K562 (cell line): ENCODE data around the gene TMEM225B. TPM values are rescaled to one million over a fixed set of nuclear protein-coding genes. Genes with fewer than 3 reads are reported as not detected.

Source experiments
- BCLAF1 ChIP-seq, 2 experiments: fragments of 450-650 bp in 1 of 2; IDR thresholded peaks; 2 replicates each; pipeline ENCODE4 v1.6.1; 2011 to 2017; ENCODE audit warnings: low read depth in 2 of 2, antibody characterized with exemption in 1 of 2, borderline replicate concordance in 1 of 2, low read length in 1 of 2, mild to moderate bottlenecking in 1 of 2, mixed read lengths in 1 of 2; ENCODE audit not compliant: control insufficient read depth in 1 of 2
- C11orf30 ChIP-seq: fragments of 450-650 bp; IDR thresholded peaks from 2 replicates; pipeline ENCODE4 v1.6.1; 2016; ENCODE audit warnings: low read depth, mild to moderate bottlenecking
- CBFA2T3 ChIP-seq: fragments of 450-650 bp; IDR thresholded peaks from 2 replicates; pipeline ENCODE4 v1.6.1; 2017
- CHD2 ChIP-seq: IDR thresholded peaks from 2 replicates; pipeline ENCODE4 v1.6.1; 2011; ENCODE audit warnings: low read depth, low read length
- DIDO1 ChIP-seq: fragments of 450-650 bp; IDR thresholded peaks from 2 replicates; pipeline ENCODE4 v1.6.1; 2016; ENCODE audit warnings: low read depth, missing biosample characterization, missing genetic modification characterization
- HNRNPLL ChIP-seq: fragments of 200-400 bp; formaldehyde crosslinking; IDR thresholded peaks from 2 replicates; pipeline ENCODE4 v1.6.1; 2017; ENCODE audit warnings: low read length, low read depth, mild to moderate bottlenecking; ENCODE audit not compliant: poor library complexity, severe bottlenecking
- HOXB6 ChIP-seq: fragments of 250-450 bp; sonication (Bioruptor Pico); IDR thresholded peaks from 2 replicates; pipeline ENCODE4 v1.5.1; 2022; ENCODE audit warnings: mild to moderate bottlenecking, borderline replicate concordance
- NCOA6 ChIP-seq: fragments of 450-650 bp; IDR thresholded peaks from 2 replicates; pipeline ENCODE4 v1.6.1; 2017; ENCODE audit warnings: mild to moderate bottlenecking
- OTX1 ChIP-seq: fragments of 450-650 bp; formaldehyde crosslinking; IDR thresholded peaks from 2 replicates; pipeline ENCODE4 v1.4.0; 2022; ENCODE audit warnings: mild to moderate bottlenecking
- PHB ChIP-seq: fragments of 250-450 bp; sonication (Bioruptor Pico); IDR thresholded peaks from 2 replicates; pipeline ENCODE4 v1.5.0; 2021
- POLR2A ChIP-seq: fragments of 450-650 bp; conservative IDR thresholded peaks from 2 replicates; pipeline ENCODE4 v1.6.1; 2016
- SMARCA4 ChIP-seq: fragments of 450-650 bp; IDR thresholded peaks from 2 replicates; pipeline ENCODE4 v1.6.1; 2016
- SMARCB1 ChIP-seq: IDR thresholded peaks from 2 replicates; pipeline ENCODE4 v1.6.1; 2011; ENCODE audit warnings: improper control_type of control experiment, low read depth; ENCODE audit not compliant: insufficient read length
- SP2 ChIP-seq: IDR thresholded peaks from 2 replicates; pipeline ENCODE4 v1.6.1; 2011; ENCODE audit warnings: mild to moderate bottlenecking, low read depth, low read length, moderate library complexity; ENCODE audit not compliant: poor library complexity, severe bottlenecking; ENCODE audit errors: extremely low read depth
- TAF9B ChIP-seq: fragments of 450-650 bp; IDR thresholded peaks from 2 replicates; pipeline ENCODE4 v1.6.1; 2018; ENCODE audit warnings: mild to moderate bottlenecking; ENCODE audit not compliant: partially characterized antibody
- TARDBP ChIP-seq: fragments of 450-650 bp; IDR thresholded peaks from 2 replicates; pipeline ENCODE4 v1.6.1; 2016
- TCF7 ChIP-seq: sonication (generic); IDR thresholded peaks from 2 replicates; pipeline ENCODE4 v1.6.1; 2016; ENCODE audit warnings: antibody characterized with exemption, borderline replicate concordance
- ZBED1 ChIP-seq: IDR thresholded peaks from 2 replicates; pipeline ENCODE4 v1.6.1; 2014
- ZBTB11 ChIP-seq, 3 experiments: fragments of 200-800 bp in 1 of 3; fragments of 250-450 bp in 1 of 3; fragments of 450-650 bp in 1 of 3; sonication (Bioruptor Pico) in 1 of 3; sonication (Bioruptor generic) in 1 of 3; formaldehyde crosslinking in 1 of 3; IDR thresholded peaks; 2 replicates each; pipeline versions ENCODE4 v1.6.1 to v1.8.0; 2016 to 2022; ENCODE audit warnings: mild to moderate bottlenecking in 2 of 3, missing genetic modification characterization in 2 of 3, missing compliant biosample characterization in 1 of 3, moderate library complexity in 1 of 3
- ZKSCAN1 ChIP-seq: fragments of 150-350 bp; IDR thresholded peaks from 2 replicates; pipeline ENCODE4 v1.6.1; 2016; ENCODE audit warnings: low read depth, low read length
- ZNF12 ChIP-seq: sonication (generic); formaldehyde crosslinking; IDR thresholded peaks from 2 replicates; pipeline ENCODE4 v1.4.0; 2020; ENCODE audit warnings: mild to moderate bottlenecking, missing genetic modification reagents
- ZNF764 ChIP-seq: fragments of 250-450 bp; sonication (Bioruptor Pico); IDR thresholded peaks from 2 replicates; pipeline ENCODE4 v1.4.0; 2020; ENCODE audit warnings: low read depth, mild to moderate bottlenecking, moderate library complexity
- ZZZ3 ChIP-seq: fragments of 450-650 bp; IDR thresholded peaks from 2 replicates; pipeline ENCODE4 v1.6.1; 2016; ENCODE audit warnings: antibody characterized with exemption, mild to moderate bottlenecking, moderate library complexity
- polyA plus RNA-seq, 8 experiments: library from polyadenylated mRNA; depleted of rRNA in 4 of 8; stranded (reverse) in 5 of 8; unstranded in 3 of 8; fragments of >200 nt; fragmentation: Nextera tagmentation in 2 of 8; fragmentation: Illumina TruSeq in 1 of 8; extraction: Ambion mirVana in 2 of 8; extraction: Trizol in 1 of 8; gene quantifications; 2 replicates each; pipeline versions ENCODE4 v1.2.1 to v1.2.3, GENCODE V29; 2011 to 2014; ENCODE audit warnings: inconsistent platforms in 1 of 8, missing spikeins in 1 of 8
- total RNA-seq, 7 experiments: library from RNA; depleted of rRNA in 6 of 7; stranded (reverse); fragments of >200 nt in 6 of 7; fragmentation: Illumina TruSeq in 2 of 7; extraction: Trizol in 2 of 7; gene quantifications; 2 replicates each; pipeline versions ENCODE4 v1.2.1 to v1.2.3, GENCODE V29; 2011 to 2021; ENCODE audit warnings: low replicate concordance in 1 of 7

Gene TMEM225B
- total and polyA plus RNA-seq, 9 of the 15 experiments (the other 6 are each of a cell fraction or from before 2014, with no cell fraction given): 0.08 to 0.73 (median 0.56) TPM

DNA sequence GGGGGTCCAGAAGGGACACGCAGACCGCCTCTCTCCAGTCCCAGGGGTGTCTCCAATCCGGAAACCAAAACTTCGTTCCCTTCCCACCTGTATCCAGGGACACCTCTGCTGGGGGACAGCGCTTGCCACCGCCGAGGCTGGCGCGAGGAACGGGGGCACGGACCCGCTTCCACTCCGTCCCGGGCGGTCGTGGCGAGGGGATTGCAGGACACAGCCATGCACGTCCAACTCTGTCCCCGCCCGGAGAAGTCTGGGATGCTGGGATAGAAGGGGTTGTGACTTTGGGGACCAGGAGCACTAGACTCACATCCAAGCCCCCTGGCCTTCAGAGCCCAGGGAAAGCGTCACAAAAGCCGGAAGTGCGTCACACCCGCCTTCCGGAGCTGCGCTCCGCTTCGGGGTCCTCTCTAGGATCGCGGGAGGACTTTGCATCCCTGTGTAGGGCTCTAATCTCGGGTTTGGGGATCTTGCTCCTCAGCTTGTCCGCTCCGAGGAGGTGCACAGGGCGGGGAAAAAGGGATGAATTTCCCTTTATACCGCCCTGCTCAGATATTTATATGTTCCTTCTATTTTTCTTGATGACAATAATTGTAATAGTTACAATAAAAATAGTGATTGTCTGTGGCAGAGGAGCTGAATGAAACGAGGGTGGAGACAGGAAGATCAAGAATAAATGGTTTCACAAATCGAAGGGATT lies 46.2 kb upstream of the TMEM225B start, which contains the start of gene FAM200A (continued):
- no peak for TF ChIP-seq HOXB6 (CRISPR knock-in tag)
- peak; percentile 22; the same call in 1 of the 2 replicates for TF ChIP-seq CHD2
- peak; percentile 46; the same call in 1 of the 2 replicates for TF ChIP-seq TCF7
- TF ChIP-seq HNRNPLL: peak; percentile 33
- no peak for TF ChIP-seq ZNF764
- TF ChIP-seq OTX1 (CRISPR knock-in tag): 0 out of 2 replicates have a peak, but pooled peaks have one; percentile 68
- peak in 1 of 2 experiments; percentile 92; a peak in 2 of 4 replicates for TF ChIP-seq BCLAF1 (IDR thresholded peaks at IDR 0.05; ENCODE audit: borderline replicate concordance in 1 of 2, control insufficient read depth in 1 of 2, low read depth in 2 of 2, low read length in 1 of 2)
- 0 out of 2 replicates have a peak, but pooled peaks have one; percentile 46 for TF ChIP-seq SMARCA4
- TF ChIP-seq TAF9B: peak; percentile 76
- TF ChIP-seq CBFA2T3: no peak
- no peak; the same call in 1 of the 2 replicates for TF ChIP-seq ZBED1
- peak in 2 of 3 experiments; percentile 46 to 69; a peak in 2 of 6 replicates for TF ChIP-seq ZBTB11 (CRISPR knock-in tag; IDR thresholded peaks at IDR 0.05)
- TF ChIP-seq SP2: peak; percentile 98
- 0 out of 2 replicates have a peak, but pooled peaks have one; percentile 28 for TF ChIP-seq PHB (CRISPR knock-in tag)
- no peak for TF ChIP-seq ZKSCAN1
- no peak for TF ChIP-seq SMARCB1
- peak; percentile 90 for TF ChIP-seq ZZZ3
- peak; percentile 96 for TF ChIP-seq TARDBP
- TF ChIP-seq NCOA6: no peak
- peak; percentile 93 for TF ChIP-seq C11orf30
- 0 out of 2 replicates have a peak, but pooled peaks have one; percentile 56 for TF ChIP-seq ZNF12 (CRISPR knock-in tag)
- peak; percentile 93 for TF ChIP-seq DIDO1 (tag)
- TF ChIP-seq POLR2A: peak; percentile 95
